Dermis blood vessel endothelial cell (primary cell): ENCODE results near the gene TTC7B. TPM values are rescaled to one million over a fixed set of nuclear protein-coding genes. Genes with fewer than 3 reads are reported as not detected.

Source experiments
- DNase-seq: peaks from one replicate; pipeline ENCODE4 v3.0.0; 2010
- total RNA-seq: library from RNA; depleted of rRNA; stranded (reverse); fragments of >200 nt; gene quantifications from 2 replicates; pipeline ENCODE4 v1.2.3, GENCODE V29; 2014

Gene TTC7B
- total RNA-seq, 1 donor from 2014 or later = 37.1 TPM

DNA sequence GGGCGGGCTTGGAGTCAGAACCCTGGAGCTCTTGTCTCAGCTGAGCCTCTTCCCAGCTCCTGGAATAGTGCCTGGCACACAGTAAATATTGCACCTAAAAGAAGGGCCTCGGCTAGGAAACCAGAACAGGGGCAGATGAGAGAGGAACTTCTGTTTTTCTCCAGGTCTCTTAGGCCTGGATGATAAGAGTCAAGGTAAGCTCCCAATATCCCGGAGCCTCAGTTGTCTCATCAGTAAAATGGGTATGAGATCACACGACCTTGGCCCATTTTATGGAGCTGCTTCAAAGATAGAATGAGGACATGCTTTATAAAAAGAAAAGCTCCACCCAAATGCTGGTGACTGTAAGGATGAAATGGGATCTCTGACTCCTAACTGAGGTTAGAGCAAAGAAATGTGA, 202.2 kb downstream of the TTC7B start:
- DNase-seq = no peak

- DNase-seq = peak; percentile 35
Observed at GRCh38 chr14:90613453-90613852, 202.8 kb downstream of the TTC7B start.

- peak; percentile 67 for DNase-seq
Observed at GRCh38 chr14:90612801-90613200, 203.4 kb downstream of the TTC7B start.

GRCh38 chr14:90611936-90612335, 204.3 kb downstream of the TTC7B start:
- peak; percentile 80 for DNase-seq

GRCh38 chr14:90611501-90611900, 204.7 kb downstream of the TTC7B start:
- DNase-seq = peak; percentile 23

DNA sequence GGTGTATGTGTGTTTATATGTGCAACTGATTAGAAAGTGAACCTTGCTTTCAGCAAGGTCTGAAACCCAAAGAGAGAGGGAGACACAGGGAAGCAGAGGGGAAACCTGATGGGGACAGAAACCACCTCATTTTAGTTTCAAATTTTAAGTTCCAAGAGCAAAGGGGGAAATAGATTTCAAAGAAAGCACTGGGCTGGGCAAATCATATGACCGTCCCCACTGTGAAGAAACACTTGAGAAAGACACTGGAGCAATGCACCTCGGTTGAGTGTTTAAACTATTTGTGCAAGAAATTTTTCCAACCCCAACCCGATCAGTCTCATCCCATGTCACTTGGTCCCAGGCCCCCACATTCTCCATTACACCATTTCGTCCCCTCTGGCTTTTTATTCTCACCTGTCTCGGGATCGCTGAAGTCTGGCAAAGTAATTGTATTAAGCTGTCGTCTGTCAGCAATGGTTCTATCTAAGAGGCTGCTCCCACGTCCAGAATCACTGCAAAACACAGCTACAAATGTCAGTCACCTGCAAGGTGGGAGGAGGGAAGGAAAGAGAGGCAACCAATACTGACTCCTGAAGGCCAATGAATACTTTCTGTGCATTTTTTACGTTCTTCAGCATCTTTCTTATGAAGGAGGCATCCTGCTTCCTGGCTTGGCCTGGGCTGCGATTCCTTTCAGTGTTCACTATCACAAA, 205.7 kb downstream of the TTC7B start:
- no peak for DNase-seq

- DNase-seq = no peak
Observed at GRCh38 chr14:90609376-90609775, 206.9 kb downstream of the TTC7B start.

DNA sequence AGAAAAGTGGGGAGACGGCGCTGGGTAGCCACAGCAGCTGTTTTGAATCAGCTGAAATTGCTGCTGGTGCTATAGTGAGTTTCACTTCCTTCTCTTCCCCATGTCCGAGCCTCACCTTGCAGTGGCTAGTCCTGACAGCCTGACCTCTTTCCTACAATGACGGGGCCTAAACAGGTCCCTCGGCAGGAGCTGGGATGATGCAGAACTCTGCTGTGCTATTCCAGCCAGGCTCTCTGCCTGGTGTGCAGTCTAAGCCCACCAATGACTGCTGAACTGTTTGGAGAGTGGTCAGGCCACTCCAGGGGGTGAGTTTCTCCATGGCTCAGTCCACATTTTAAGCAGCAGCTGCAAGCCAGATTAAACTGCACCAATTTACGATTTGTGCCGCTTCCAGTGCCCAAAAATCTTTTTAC, 207.3 kb downstream of the TTC7B start:
- no peak for DNase-seq

DNA sequence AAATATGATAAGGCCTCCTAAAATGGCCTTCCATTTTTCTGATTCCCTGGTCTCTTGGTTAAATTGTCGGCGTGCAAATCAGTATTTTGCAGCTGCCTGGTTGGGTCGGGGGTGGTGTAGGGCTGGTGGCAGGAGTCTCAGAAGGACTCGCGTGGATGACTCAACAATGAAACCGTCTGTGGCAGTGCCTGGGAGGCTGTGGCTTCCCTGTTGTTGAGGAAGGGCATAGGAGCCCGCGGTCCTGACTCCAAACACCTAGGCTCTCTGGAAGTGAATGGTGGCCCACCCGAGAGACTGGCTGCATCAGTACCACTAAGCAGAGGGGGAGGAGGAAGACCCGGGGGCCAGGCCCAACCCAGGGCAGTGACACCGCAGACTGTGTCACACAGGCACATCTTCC, 207.9 kb downstream of the TTC7B start:
- no peak for DNase-seq

- DNase-seq = no peak
Observed at GRCh38 chr14:90607141-90607540, 209.1 kb downstream of the TTC7B start.

DNA sequence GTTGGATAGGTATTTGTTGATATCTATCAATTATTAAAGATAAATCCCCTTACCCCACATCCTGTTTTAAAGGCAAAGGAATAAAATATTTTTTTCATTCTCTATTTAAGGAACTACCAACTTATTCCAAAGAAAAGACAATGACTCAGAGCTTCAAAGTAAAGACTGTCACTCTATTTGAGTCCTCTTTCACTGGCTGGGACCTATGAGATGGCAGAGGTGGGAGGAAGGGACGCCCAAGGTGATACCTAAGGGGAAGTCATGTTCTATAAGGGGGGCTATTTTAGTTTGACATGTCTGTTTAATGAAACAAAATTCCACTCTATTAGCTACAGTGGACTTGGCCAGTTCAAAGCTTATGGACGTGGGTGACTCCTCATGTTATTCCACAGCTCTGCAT, 209.8 kb downstream of the TTC7B start:
- DNase-seq = no peak

GRCh38 chr14:90605430-90605829, 210.8 kb downstream of the TTC7B start:
- no peak for DNase-seq

DNA sequence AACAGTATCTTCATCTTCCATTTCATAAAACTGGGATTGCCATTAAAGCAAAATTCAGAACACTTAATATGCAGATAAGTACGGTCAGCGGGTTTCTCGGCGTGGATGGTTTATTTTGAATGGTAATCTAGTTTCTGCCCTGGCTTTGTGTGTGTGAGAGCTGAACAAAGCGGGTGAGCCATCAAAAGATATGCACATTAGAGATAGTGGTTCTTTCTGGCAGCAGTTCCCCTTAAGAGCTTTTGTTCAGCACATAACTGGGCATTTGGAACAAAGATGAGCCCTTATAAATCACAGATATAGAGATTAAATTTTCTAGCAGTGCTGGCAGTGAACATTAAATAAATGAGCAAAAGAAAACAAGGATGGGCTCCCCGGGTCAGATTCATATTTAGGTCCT, 211.9 kb downstream of the TTC7B start:
- no peak for DNase-seq

- no peak for DNase-seq
Observed at GRCh38 chr14:90603841-90604240, 212.4 kb downstream of the TTC7B start.

- DNase-seq = peak; percentile 64
Observed at GRCh38 chr14:90603336-90603735, 212.9 kb downstream of the TTC7B start.

GRCh38 chr14:90602088-90602687, 214.0 kb downstream of the TTC7B start:
- no peak for DNase-seq

DNA sequence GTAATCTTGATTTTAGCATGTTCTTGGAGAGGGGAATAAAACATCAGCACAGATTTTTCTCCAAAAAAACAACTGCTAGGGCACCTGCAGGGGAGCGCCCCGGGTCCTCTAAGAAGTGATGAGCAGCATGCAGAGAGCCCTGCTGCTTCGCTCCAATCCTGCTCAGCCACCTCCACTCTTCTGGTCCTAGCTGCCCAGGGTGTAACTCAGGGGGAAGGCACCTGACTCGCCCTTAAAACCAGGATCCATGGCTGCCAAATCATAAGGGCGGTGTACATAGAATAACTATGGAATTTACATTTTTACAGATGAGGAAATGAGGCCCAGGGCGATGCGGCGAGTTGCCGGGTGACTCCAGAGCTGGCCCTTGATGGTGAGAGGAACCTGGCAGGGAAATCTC, 214.7 kb downstream of the TTC7B start:
- DNase-seq = no peak

DNA sequence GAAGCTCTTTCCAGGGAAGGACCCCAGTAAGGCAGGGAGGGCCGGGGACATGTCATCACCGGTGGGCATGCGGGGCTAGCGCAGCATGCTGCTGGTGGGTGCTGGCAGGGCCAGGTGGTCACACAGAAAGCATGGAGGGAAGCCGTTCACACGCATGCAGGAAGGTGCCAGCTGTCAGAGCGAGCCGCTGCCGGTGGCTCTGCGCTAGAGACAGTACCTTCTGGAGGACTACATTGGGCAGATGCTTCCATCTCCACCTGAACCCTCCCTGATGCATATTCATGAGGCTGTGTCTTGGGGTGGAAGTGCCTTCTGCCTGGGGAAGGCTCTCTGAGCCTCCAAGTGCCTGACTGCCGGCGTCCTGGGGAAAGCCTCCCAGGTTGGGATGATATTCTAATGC, 215.6 kb downstream of the TTC7B start:
- DNase-seq = no peak

- no peak for DNase-seq
Observed at GRCh38 chr14:90599748-90600507, 216.3 kb downstream of the TTC7B start.

DNA sequence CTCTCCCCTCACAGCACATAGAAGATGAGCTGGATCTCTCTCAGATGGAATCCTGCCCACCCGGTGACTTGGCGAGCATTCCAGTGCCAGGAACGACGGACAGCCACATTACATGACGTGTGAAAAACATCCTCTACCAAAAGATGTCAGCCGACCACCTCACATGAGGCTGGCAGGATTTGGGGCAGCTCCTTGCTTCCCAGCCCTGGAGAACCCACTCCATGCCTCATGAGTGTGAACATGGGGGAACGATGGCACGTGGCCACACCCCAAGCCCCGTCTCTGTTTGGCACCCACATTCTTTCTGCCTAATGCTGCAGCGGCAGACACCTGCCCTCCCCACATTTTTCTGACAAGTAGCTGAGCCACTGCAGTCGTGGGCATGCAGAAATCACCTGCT, 216.9 kb downstream of the TTC7B start:
- no peak for DNase-seq

DNA sequence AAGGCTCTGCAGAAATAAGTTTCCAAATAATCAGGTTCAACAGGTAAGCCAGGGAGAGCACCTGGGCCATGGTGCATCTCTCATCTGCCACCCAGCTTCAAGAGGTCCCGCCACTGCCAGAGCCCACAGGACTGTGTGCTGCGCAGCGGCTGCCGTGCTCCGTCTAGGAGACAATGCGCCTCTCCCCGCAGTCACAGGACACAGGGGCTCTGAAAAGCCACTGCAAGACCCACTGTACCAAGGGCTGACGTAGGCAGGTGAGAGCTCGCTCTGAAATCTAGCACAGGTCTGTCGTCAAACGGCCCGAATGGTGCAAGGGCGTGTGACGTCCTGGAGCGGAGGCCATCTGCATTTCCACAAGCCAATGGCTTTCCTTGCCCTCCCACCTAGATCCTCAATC, 218.3 kb downstream of the TTC7B start:
- DNase-seq = no peak

DNA sequence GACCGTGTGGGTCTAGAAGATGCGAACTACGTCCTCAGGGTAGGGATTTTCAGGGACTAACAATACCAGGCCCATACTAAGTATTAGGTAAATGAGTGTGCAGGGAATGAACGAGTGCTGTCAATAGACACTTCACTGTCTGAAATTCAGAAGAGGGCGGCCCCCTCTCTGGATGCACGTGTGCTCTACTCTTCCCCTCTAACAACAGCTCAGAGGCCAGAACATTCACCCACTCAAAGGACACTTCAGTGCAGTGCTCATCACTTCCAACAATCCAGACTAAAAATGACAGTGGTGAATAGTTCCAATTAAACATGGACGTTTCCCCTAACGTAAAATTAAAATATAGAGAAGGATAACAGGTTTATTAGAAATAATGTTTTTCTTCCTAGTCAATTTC, 219.5 kb downstream of the TTC7B start:
- DNase-seq = no peak

- no peak for DNase-seq
Observed at GRCh38 chr14:90593254-90594040, 222.8 kb downstream of the TTC7B start.
